GM12873 (cell line): ENCODE measurements around the gene SHC4.

Experiments used
- CTCF ChIP-seq: IDR thresholded peaks from 2 replicates; pipeline ENCODE4 v1.5.1; 2012; ENCODE audit warnings: low read depth, mild to moderate bottlenecking, moderate library complexity, low read length, control low read depth; ENCODE audit not compliant: insufficient read depth; ENCODE audit errors: missing control alignments

SHC4 gene

GRCh38 chr15:48987142-48987541 lies 23.4 kb upstream of the SHC4 start:
- no peak for TF ChIP-seq CTCF

GRCh38 chr15:48986240-48986639 lies 22.5 kb upstream of the SHC4 start:
- TF ChIP-seq CTCF = no peak

GRCh38 chr15:48985516-48985915 lies 21.8 kb upstream of the SHC4 start:
- TF ChIP-seq CTCF = no peak

- TF ChIP-seq CTCF = no peak
Measured at GRCh38 chr15:48984811-48985352, 21.2 kb upstream of the SHC4 start.

- TF ChIP-seq CTCF = no peak
Measured at GRCh38 chr15:48984021-48984710, 20.4 kb upstream of the SHC4 start.

GRCh38 chr15:48983300-48983699 lies 19.6 kb upstream of the SHC4 start:
- no peak for TF ChIP-seq CTCF

- no peak for TF ChIP-seq CTCF
Measured at GRCh38 chr15:48981941-48982340, 18.2 kb upstream of the SHC4 start.
